A549 (cell line): ENCODE data around the gene NDRG2.

Experiments used
- RCOR1 ChIP-seq: fragments of 150-350 bp; IDR thresholded peaks from 2 replicates; pipeline ENCODE4 v1.6.1; 2014; ENCODE audit warnings: antibody characterized with exemption, low read length, low read depth
- RFX5 ChIP-seq: fragments of 450-650 bp; IDR thresholded peaks from 2 replicates; pipeline ENCODE4 v1.7.1; 2014; ENCODE audit warnings: antibody characterized with exemption, mild to moderate bottlenecking, moderate library complexity
- ZFP36 ChIP-seq: fragments of 450-650 bp; IDR thresholded peaks from 2 replicates; pipeline ENCODE4 v1.6.1; 2014; ENCODE audit warnings: borderline replicate concordance; ENCODE audit not compliant: partially characterized antibody
- TF ChIP-seq, protein P1 (sequence below): fragments of >200 bp; sonication (Bioruptor Twin); formaldehyde crosslinking; IDR thresholded peaks from 3 replicates; pipeline ENCODE4 v1.5.1; 2016

DNA sequence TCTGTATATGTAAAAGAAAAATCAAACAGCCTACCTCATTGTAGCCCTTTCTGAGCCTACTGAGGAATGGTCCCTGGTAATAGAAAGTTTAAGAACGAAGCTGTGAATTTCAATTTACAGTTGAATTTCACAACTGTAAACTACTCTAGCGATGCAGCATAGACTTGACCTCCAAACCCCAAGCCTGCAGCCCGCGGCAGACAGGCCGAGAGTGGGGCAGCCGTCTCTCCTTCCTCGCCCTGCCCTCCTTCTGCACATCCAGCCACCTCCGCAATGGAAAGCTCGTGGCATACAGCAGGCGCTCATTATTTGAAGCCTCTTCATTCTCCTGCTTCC lies 54.2 kb downstream of the NDRG2 start:
- TF ChIP-seq, protein P1, sequence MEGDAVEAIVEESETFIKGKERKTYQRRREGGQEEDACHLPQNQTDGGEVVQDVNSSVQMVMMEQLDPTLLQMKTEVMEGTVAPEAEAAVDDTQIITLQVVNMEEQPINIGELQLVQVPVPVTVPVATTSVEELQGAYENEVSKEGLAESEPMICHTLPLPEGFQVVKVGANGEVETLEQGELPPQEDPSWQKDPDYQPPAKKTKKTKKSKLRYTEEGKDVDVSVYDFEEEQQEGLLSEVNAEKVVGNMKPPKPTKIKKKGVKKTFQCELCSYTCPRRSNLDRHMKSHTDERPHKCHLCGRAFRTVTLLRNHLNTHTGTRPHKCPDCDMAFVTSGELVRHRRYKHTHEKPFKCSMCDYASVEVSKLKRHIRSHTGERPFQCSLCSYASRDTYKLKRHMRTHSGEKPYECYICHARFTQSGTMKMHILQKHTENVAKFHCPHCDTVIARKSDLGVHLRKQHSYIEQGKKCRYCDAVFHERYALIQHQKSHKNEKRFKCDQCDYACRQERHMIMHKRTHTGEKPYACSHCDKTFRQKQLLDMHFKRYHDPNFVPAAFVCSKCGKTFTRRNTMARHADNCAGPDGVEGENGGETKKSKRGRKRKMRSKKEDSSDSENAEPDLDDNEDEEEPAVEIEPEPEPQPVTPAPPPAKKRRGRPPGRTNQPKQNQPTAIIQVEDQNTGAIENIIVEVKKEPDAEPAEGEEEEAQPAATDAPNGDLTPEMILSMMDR = no peak
- TF ChIP-seq RFX5 (no peak), RCOR1 (no peak), ZFP36 (no peak)
